Heart right ventricle (tissue), 16 donors: ENCODE results near the gene HOXA6. TPM values are rescaled to one million over a fixed set of nuclear protein-coding genes. Genes with fewer than 3 reads are reported as not detected.

Experiments used
- ATAC-seq, 8 donors: fragments of 200-7000 bp; cut with Tn5 transposase; one replicate each; pipeline ENCODE4 v1.9.1; 2020; ENCODE audit warnings: mild to moderate bottlenecking in 8 of 8, moderate library complexity in 8 of 8, moderate number of reproducible peaks in 1 of 8
- DNase-seq, 2 donors: peaks; one replicate each; pipeline ENCODE4 v3.0.0-alpha.2; 2020
- H3K27ac ChIP-seq, 10 donors: fragments of 200-600 bp; sonication (generic) in 2 of 10; one replicate each; pipeline versions ENCODE4 v1.5.0 to v1.8.0; 2020 to 2022; ENCODE audit warnings: mild to moderate bottlenecking in 3 of 10
- H3K27me3 ChIP-seq, 7 donors: fragments of 200-600 bp; one replicate each; pipeline ENCODE4 v1.8.0; 2021 to 2022; ENCODE audit warnings: mild to moderate bottlenecking in 2 of 7
- H3K36me3 ChIP-seq, 9 donors: fragments of 200-600 bp; sonication (generic) in 1 of 9; one replicate each; pipeline versions ENCODE4 v1.5.0 to v1.8.0; 2020 to 2022; ENCODE audit warnings: mild to moderate bottlenecking in 2 of 9
- H3K4me1 ChIP-seq, 9 donors: fragments of 200-600 bp; sonication (generic) in 1 of 9; one replicate each; pipeline versions ENCODE4 v1.5.0 to v1.8.0; 2020 to 2022; ENCODE audit warnings: mild to moderate bottlenecking in 4 of 9
- H3K4me3 ChIP-seq, 10 donors: fragments of 200-600 bp; sonication (generic) in 2 of 10; one replicate each; pipeline versions ENCODE4 v1.5.0 to v1.8.0; 2020 to 2022; ENCODE audit warnings: mild to moderate bottlenecking in 7 of 10, moderate library complexity in 2 of 10
- H3K9me3 ChIP-seq, 11 donors: fragments of 200-600 bp in 10 of 11; sonication (generic) in 2 of 11; one replicate each; pipeline versions ENCODE4 v1.5.0 to v1.8.0; 2013 to 2022; ENCODE audit warnings: mild to moderate bottlenecking in 2 of 11, control low read depth in 1 of 11, moderate library complexity in 1 of 11
- CTCF ChIP-seq, 9 donors: fragments of 200-600 bp; sonication (generic) in 2 of 9; IDR thresholded peaks; one replicate each; pipeline versions ENCODE4 v1.5.0 to v1.8.0; 2021 to 2022; ENCODE audit warnings: antibody characterized with exemption in 9 of 9, mild to moderate bottlenecking in 5 of 9, moderate library complexity in 1 of 9
- WGBS, 2 donors: extraction: QIAGEN DNeasy Blood & Tissue Kit; methylation state at CpG; one replicate each; pipeline ENCODE4 v1.1.7; 2013; ENCODE audit warnings: inconsistent platforms in 1 of 2; 5-methylcytosine and 5-hydroxymethylcytosine counted together
- intact Hi-C, 10 donors: fragments of 100-400 bp; cut with DNase I; formaldehyde crosslinking; loops; one replicate each; pipeline versions ENCODE4 v1.11.1 to v1.14.2; 2022
- polyA plus RNA-seq, 2 donors: library from polyadenylated mRNA; stranded (reverse); fragments of 200-250 nt; gene quantifications; one replicate each; pipeline ENCODE4 v1.2.3, GENCODE V29; 2013
- total RNA-seq, 10 donors: library from RNA; stranded (reverse); fragmentation: NEBNext Ultra II Directional in 3 of 10; extraction: Animal tissue kit (Norgen Biotek cat#: 25700) in 3 of 10; gene quantifications; one replicate each; pipeline versions ENCODE4 v1.2.1 to v1.2.4, GENCODE V29; 2021 to 2023
- donor health status: Arrhythmogenic right ventricular cardiomyopathy.
- donor health status: ischemic (EF 13 %, LVEDD 7.1; RV severe dilation, severe dysfunction).
- donor health status: healthy with polysubstance abuse.
- donor health status: DM: no; HTN: yes; CAD: no.
- donor health status: DM: no; HTN: no; CAD: no.
- donor health status: ischemic (EF 25% LVEDD 6.9; RV normal size, moderate dysfunction).
- donor health status: ischemic (EF 25% LVEDD 5.7; RV mildly dilated, moderate dysfunction).
- donor health status: healthy.
- donor health status: DM: yes; HTN: yes; CAD: no.
- donor health status: Ischemic cardiomyopathy.
- donor health status: ischemic (EF 35%, LVEDD 5.7; RV mildly dilated, moderate dysfunction).
- donor health status: nonischemic (EF 11% LVEDD 7.7; RV severe dilation, severe dysfunction).
- donor health status: DM: yes; HTN: yes; CAD: no.
- donor health status: PGD.
- donor health status: ischemic (EF 29% LVEDD 5.4; RV normal size, mild dysfunction).
- donor health status: nonischemic (EF 23%, LVEDD 6.1; RV moderate dilation, normal function).

HOXA6 gene
- total and polyA plus RNA-seq, 12 donors, result not detected

- Histone ChIP-seq H3K36me3 (no peaks in the 10 kb centered on the region), H3K9me3 (no peaks in the 10 kb centered on the region), H3K4me3 (peak overlapping the region in 2 of 10 donors; percentile 38 to 60), H3K4me1 (peaks cover 0 to 68% (median 34%) of the 10 kb centered on the region in 9 donors), H3K27me3 (peaks cover 72 to 100% (median 100%) of the 10 kb centered on the region in 7 donors), H3K27ac (no peak overlapping the region)
- intact Hi-C loops, result no loop called here
- TF ChIP-seq CTCF (IDR thresholded peaks at IDR 0.05), result peak in 1 of 9 donors; percentile 3
- 19 to 23% methylated on average over 40 of the region's 40 CpGs for WGBS, 2 donors
- no peak for DNase-seq
- no peak for ATAC-seq
These were observed 3.4 kb downstream of the HOXA6 start for GRCh38 chr7:27143950-27144780.

GRCh38 chr7:27143023-27143949 is 4.3 kb downstream of the HOXA6 start, which contains the start of gene HOXA5:
Gene HOXA5, minus strand, starts transcription at chr7:27143681. Its CDS starts 74 bp downstream, at chr7:27143607.
- DNase-seq (no peak), ATAC-seq (peak in 3 of 8 donors; percentile 34 to 50 (median 36))
- H3K27me3 ChIP-seq, result peaks cover 67 to 100% (median 100%) of the 10 kb centered on the region in 7 donors
- WGBS, 2 donors, result 4 to 8% methylated on average over 77 to 86 of the region's 86 CpGs
- H3K27ac ChIP-seq, result peak within 1 kb of the TSS in 1 of 10 donors; percentile 56
- H3K9me3 ChIP-seq, result no peaks in the 10 kb centered on the region
- intact Hi-C loops, result no loop called here
- peaks cover 0 to 62% (median 33%) of the 10 kb centered on the region in 9 donors for H3K4me1 ChIP-seq
- peak within 1 kb of the TSS; percentile 10 to 60 (median 36) for H3K4me3 ChIP-seq
- peak; percentile 7 to 62 (median 41) for TF ChIP-seq CTCF (IDR thresholded peaks at IDR 0.05)
- H3K36me3 ChIP-seq, result no peaks in the 10 kb centered on the region

- H3K27me3 ChIP-seq, result peaks cover 60 to 100% (median 100%) of the 10 kb centered on the region in 7 donors
These were observed 5.0 kb downstream of the HOXA6 start for GRCh38 chr7:27142580-27143022.

More at GRCh38 chr7:27142580-27143022, 5.0 kb downstream of the HOXA6 start:
- no peaks in the 10 kb centered on the region for H3K36me3 ChIP-seq
- ATAC-seq (no peak), DNase-seq (no peak)
- no peak for TF ChIP-seq CTCF (IDR thresholded peaks at IDR 0.05)
- peaks cover 0 to 55% (median 26%) of the 10 kb centered on the region in 9 donors for H3K4me1 ChIP-seq
- H3K9me3 ChIP-seq, result no peaks in the 10 kb centered on the region
- peak overlapping the region in 1 of 10 donors; percentile 56 for H3K27ac ChIP-seq
- WGBS, 2 donors, result 7 to 8% methylated on average over 29 of the region's 29 CpGs
- intact Hi-C loops, result no loop called here
- peak overlapping the region; percentile 10 to 60 (median 36) for H3K4me3 ChIP-seq
